GM18505 (cell line): ENCODE measurements around the gene NR2E1.

ENCODE experiments used
- ATAC-seq: cut with Tn5 transposase; IDR thresholded peaks from one replicate; pipeline ENCODE4 v1.9.1; 2021; ENCODE audit not compliant: unreplicated experiment
- POLR2A ChIP-seq: IDR thresholded peaks from 4 replicates; pipeline ENCODE4 v1.6.1; 2011; ENCODE audit warnings: borderline replicate concordance; ENCODE audit not compliant: insufficient read depth, insufficient read length; ENCODE audit errors: extremely low read depth

Gene NR2E1

DNA sequence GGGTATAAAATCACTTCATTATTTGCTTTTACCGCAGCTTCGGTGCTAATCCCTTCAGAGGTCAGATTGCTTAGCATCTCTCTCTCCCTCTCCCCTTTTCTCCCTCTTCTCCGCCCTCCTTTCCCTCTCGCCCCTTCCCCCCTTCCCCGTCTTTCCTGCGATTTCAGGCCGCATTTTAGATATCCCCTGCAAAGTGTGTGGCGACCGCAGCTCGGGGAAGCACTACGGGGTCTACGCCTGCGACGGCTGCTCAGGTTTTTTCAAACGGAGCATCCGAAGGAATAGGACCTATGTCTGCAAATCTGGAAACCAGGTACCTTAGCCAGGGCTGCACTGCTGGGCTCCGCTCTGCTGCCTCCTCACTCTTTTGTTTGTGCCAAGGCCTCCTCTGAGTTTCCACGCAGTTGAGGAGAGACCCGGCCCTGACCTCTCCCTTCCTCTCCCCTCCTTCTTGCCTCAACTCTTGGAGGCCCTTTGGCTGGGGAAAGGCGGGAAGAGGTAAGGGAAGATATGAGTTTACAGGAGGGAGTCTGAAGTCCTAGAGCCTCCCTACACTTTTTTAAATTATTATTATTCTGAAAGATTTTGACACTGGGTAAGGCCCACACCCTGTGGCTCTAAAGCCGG, 5.6 kb downstream of the NR2E1 start:
- ATAC-seq = no peak

DNA sequence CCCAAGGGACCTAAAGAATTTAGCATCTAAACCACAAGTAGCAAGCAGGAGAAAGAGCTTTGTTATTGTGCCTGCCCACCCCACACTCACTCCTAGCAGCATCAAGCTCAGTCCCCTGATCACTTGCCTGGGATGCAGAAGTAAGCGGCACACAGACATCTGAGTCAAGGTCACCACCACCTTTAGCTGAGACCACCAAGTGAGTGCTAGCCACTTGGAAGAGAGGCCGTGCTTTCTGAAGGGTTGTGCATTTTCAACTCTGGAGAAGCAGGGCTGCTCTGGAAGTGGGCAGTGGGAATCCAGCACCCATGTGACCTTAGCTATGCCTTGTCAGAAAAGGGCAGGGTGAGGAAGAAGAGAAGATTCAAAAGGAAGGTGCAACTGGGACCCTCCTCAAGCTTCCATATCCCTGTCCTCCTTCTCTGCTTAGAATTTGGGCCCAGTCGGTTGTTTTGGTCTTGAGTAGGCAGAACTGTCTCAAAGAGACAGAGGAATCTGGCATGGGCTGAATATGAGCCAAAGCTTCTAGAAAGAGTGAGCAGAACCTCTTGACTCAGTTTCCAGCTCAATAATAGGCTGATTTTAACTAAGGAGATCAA, 6.2 kb downstream of the NR2E1 start:
- no peak for ATAC-seq
- no peak for TF ChIP-seq POLR2A

More for the DNA sequence above, 5.6 kb downstream of the NR2E1 start:
- no peak for TF ChIP-seq POLR2A

DNA sequence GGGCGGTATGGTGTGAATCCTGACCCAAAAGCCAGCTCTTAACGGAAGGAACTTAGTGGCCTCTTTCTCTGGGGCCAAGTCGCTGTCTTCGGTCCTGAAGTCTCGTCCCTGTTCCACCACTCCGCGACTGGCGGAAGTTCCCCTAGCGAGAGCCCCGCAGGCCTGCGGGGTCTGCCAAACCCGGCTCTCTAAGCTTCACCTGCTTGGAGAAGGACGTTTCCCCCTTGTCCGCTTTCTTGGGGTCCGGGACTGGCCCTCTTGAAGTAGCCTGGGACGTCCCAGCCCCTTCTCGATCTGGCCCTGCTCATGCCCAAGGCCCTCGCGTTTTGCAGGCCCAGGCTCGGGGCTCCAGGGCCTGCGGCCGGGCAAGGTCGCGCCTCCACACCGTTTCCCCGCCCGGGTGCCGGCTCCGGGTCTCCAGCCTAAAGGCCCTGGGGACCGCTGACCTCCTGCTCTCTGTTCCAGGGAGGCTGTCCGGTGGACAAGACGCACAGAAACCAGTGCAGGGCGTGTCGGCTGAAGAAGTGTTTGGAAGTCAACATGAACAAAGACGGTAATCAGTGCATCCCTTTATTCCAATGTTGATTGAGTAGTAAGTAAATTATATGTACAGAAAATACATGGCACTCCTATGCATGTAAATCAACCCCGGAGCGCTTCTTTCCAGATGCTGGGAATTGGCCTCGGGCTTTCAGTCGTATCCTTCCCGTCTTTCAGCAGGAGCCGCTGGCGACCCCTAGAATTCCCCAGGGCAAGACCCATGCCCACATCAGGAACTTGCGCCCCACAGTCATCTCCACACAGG, 8.8 kb downstream of the NR2E1 start:
- TF ChIP-seq POLR2A = no peak

DNA sequence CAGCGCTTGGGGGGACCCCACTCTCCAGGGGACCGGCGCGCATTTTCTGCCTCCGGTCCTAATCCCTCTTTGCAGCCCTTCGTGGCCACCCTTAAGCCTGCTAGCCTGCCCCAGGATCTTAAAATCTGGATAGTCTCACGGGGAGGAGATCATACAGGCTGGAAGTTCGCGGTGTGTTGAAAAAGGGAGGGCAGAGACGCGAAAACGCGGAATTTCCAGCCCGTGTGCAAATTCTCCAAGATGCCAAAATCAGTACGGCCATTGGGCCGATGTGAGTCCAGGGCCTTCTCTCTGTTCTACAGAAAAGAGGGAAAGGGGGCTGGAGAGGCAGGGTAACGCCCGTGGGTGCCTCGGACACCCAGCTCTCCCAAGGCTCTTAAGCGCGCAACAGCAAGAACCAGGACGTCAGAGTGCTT, 9.4 kb downstream of the NR2E1 start:
- ATAC-seq = no peak
- no peak for TF ChIP-seq POLR2A

More for the DNA sequence above, 8.8 kb downstream of the NR2E1 start:
- no peak for ATAC-seq

DNA sequence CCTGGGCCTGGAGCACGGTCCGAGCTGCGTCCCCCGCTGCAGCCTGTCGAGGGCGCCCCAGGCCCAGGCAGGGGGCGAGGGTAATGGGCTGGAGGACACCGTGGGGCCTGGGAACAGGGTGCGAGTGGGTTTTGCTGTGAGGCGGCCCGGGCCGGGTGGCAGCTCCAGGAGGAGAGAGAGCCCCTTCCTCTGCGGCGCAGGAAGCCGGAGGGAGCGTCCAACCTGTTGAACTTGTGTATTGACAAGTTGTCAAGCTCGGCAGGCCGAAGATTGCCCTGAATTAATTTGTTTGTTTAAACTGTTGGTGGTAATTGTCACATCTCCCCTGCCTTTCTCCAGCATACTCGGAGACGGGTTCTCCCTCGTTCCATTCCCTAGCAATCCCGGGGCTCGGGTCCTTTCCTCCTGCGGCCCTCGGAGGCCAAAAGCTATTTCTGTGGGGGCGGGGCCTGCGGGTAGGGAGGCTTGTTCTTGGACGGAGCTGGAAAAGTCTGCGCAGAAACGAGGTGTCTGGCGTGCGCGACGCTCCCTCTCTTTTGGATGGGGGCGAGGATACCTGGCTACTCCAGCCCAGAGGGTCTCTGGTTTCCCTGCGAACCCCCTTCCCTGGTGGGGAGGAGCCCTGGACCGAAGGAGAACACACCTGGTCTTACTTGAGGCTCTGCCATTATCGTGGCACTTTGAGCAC, 9.9 kb downstream of the NR2E1 start:
- TF ChIP-seq POLR2A = no peak
- no peak for ATAC-seq

DNA sequence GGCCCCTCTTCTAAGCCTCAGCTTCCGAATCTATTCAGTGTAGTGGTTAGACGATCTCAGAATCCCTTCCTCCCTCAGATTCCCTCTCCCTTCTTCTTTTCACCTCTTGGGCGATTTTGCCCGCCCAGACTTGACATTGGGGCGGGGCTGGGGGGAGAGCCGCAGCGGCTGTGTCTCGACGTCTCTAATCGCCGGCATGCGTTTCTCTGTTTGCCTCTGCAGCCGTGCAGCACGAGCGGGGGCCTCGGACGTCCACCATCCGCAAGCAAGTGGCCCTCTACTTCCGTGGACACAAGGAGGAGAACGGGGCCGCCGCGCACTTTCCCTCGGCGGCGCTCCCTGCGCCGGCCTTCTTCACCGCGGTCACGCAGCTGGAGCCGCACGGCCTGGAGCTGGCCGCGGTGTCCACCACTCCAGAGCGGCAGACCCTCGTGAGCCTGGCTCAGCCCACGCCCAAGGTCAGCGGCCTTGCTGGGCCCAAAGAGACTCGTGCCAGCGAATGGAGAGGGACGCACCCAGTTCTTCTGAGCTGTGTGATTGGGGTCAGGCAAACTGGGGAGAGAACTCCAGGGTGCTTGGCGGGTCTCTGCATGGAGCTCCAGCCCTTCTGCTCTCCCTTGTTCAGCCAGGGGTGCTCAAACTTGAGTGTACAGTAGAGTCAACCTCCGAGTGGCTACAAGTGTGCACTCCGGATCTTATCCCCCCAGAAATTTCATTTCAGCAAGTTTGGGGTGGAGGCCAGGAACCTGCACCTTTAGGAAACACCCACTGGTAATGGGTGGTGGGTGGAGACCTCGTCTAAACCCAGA, 10.7 kb downstream of the NR2E1 start:
- ATAC-seq = no peak
- TF ChIP-seq POLR2A = no peak

DNA sequence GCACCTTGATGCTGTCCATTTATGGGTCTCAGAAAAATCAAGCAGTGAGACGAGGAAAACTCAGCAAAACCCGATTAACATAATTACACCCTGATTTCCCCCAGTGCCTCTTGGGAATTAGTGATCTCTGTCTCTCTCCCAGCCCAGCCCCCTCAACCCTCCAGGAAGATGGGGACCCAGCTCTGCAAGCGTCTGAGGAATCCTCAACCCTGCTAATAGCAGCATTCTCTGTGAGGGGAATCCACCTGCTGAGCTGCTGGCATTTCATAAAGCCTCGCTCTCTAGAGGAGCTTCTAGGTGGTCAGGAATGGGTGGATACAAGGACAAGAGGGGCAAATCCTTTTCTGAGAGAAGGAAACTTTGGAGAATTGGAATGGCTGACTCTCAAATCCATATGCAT, 13.9 kb downstream of the NR2E1 start:
- TF ChIP-seq POLR2A = no peak
- ATAC-seq = no peak

DNA sequence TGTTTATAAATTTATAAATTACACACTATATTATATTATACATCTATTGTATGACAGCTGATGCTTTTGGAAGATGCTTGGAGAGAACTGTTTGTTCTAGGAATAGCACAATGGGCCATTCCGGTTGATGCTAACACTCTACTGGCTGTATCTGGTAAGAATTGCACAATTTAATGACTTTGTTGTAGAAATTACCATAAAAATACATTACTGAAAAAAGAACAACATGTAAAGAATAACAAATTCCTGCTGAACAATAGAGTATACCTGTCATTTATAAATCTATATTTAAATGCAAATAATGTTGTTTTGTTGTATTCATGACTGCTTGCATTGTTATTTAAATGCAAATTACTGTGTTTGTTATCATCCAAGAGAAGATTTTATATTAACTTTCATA, 14.4 kb downstream of the NR2E1 start:
- ATAC-seq = no peak
- TF ChIP-seq POLR2A = no peak

DNA sequence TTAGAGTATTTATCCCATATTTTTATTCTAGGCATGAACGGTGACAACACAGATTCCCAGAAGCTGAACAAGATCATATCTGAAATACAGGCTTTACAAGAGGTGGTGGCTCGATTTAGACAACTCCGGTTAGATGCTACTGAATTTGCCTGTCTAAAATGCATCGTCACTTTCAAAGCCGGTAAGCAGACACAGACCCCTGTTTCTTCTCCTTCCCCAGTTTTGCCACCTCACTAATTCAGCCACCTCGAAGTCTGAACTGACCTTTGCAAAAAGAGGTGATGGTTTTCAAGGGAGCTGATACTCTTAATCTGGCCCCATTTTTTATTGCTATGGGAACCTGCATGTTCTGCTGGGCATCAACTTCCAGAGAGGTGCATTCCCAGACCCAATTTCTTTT, 15.0 kb downstream of the NR2E1 start:
- no peak for TF ChIP-seq POLR2A
- no peak for ATAC-seq

DNA sequence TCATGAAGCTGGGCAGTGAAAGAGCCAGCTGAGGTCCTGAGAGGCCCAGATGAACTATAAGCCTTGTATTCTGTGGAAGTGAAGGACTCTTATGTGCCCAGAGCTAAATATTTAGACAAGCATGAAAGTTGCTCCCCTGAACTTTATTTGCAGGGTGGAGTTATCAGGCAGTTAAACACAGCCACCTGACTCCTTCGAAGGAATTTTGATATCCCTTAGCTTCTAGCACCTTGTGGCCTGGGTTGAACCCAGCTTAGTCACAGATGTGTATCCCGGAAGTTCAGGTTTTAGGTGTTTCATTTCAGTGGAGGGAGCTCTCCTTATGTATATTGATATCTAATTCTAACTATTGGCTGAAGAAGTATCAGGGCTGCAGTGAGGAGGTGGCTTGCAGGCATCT, 20.4 kb downstream of the NR2E1 start:
- TF ChIP-seq POLR2A = no peak
- no peak for ATAC-seq

DNA sequence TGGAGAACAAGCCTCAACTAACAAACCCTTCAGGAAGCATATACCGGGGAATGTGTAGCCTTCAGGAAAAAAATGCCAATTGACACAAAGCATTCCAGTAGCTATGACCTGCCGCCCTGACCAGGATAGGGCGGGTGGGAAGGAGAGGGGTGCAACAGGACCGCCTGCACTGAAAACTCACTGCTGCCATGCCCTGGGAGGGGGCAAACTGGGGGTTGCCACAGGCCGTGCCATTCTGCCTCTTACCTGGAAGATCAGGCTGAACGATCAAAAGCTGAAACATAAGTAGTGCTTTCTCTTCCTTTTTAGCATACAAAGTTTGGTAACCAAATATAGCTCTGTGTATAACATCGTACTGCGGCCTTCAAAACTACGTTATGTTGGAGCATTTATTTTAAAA, 21.7 kb downstream of the NR2E1 start:
- no peak for TF ChIP-seq POLR2A
- ATAC-seq = no peak

DNA sequence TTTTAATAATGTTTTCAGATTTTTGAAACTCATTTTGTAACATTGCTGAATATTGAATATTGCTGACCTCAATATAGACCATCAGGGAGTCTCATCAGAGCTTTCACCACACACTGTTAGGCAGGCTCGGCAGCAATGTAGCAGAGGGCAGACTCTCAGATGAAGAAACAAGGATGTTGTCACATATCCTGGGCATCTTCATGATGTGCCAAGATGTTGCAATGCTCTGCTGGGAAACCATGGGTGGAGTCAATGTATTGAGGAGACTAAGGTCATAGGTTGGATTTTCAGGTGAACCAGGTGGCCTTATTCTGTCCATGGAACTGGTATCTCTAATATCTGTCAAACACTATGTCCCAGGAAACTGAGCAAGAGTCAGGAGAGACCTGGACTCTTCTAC, 27.3 kb downstream of the NR2E1 start:
- no peak for TF ChIP-seq POLR2A

DNA sequence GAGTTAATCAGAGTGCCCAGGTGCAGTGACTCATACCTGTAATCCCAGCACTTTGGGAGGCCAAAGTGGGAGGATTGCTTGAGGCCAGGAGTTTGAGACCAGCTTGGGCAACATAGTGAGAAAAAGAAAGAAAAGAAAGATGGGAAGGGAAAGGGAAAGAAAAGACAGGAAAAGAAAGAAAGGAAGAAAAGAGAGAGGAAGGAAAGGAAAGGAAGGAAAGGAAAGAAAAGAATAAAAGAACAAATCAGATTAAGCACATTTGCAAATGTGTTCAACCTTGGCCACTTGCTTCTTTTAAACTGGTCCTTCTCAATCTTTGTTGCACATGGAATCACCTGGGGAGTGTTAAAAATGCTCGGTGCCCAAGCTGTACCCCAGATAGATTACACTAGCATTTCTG, 28.0 kb downstream of the NR2E1 start:
- no peak for ATAC-seq

More for the DNA sequence above, 27.3 kb downstream of the NR2E1 start:
- ATAC-seq = no peak

More for the DNA sequence above, 28.0 kb downstream of the NR2E1 start:
- no peak for TF ChIP-seq POLR2A
